GM18526 (cell line): ENCODE measurements around the gene MAG.
A peak's percentile ranks its signal among the peaks of the same experiment; 100 is the strongest.

ENCODE experiments used
- POLR2A ChIP-seq: IDR thresholded peaks from 3 replicates; pipeline ENCODE4 v1.6.1; 2011; ENCODE audit not compliant: insufficient read length; ENCODE audit errors: extremely low read depth

Gene MAG

GRCh38 chr19:35260694-35261304, 31.2 kb upstream of the MAG start:
- TF ChIP-seq POLR2A: no peak

- TF ChIP-seq POLR2A: no peak
Measured at GRCh38 chr19:35261356-35262100, 30.4 kb upstream of the MAG start.

- TF ChIP-seq POLR2A: no peak
Measured at GRCh38 chr19:35262101-35262761, 29.7 kb upstream of the MAG start.

GRCh38 chr19:35264268-35265125, 27.5 kb upstream of the MAG start:
- no peak for TF ChIP-seq POLR2A

GRCh38 chr19:35265126-35265899, 26.6 kb upstream of the MAG start:
- TF ChIP-seq POLR2A: peak; percentile 23

- TF ChIP-seq POLR2A: no peak
Measured at GRCh38 chr19:35265900-35266519, 26.0 kb upstream of the MAG start.

GRCh38 chr19:35266520-35267352, 25.2 kb upstream of the MAG start:
- TF ChIP-seq POLR2A: no peak

GRCh38 chr19:35267353-35267817, 24.6 kb upstream of the MAG start:
- TF ChIP-seq POLR2A: no peak

- TF ChIP-seq POLR2A: peak; percentile 62
Measured at GRCh38 chr19:35267818-35268535, 24.0 kb upstream of the MAG start.

GRCh38 chr19:35268536-35269437, 23.2 kb upstream of the MAG start, which contains the start of gene USF2:
USF2 (plus strand) TSS chr19:35268962; CDS start chr19:35269102, 140 bp downstream.
- peak; percentile 34 for TF ChIP-seq POLR2A

- TF ChIP-seq POLR2A: no peak
Measured at GRCh38 chr19:35269438-35270117, 22.4 kb upstream of the MAG start.
